ENCODE data around the gene MSANTD7.

DNA sequence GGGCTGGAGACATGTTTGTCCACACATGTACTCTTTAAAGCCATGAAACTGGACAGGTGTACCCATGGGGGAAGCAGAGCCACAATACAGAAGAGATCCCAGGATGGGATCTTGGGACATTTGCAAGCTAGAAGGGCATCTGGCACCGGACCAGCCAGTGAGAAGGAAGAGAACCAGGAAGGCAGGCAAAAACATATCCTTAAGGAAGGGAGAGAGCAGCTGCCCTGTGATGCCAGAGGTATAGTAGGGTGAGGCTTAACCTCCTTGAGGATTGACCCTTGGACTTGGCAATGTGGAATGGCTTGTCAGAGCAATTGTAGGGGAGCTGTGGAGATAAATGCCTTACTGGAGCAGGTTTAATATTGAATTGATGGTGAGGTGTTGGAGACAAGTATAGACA lies 22.7 kb downstream of the MSANTD7 start:
- TF ChIP-seq, protein P1, sequence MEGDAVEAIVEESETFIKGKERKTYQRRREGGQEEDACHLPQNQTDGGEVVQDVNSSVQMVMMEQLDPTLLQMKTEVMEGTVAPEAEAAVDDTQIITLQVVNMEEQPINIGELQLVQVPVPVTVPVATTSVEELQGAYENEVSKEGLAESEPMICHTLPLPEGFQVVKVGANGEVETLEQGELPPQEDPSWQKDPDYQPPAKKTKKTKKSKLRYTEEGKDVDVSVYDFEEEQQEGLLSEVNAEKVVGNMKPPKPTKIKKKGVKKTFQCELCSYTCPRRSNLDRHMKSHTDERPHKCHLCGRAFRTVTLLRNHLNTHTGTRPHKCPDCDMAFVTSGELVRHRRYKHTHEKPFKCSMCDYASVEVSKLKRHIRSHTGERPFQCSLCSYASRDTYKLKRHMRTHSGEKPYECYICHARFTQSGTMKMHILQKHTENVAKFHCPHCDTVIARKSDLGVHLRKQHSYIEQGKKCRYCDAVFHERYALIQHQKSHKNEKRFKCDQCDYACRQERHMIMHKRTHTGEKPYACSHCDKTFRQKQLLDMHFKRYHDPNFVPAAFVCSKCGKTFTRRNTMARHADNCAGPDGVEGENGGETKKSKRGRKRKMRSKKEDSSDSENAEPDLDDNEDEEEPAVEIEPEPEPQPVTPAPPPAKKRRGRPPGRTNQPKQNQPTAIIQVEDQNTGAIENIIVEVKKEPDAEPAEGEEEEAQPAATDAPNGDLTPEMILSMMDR (IDR thresholded peaks at IDR 0.05; ENCODE audit: poor library complexity), result no peak
- TF ChIP-seq EZH2phosphoT487 (IDR thresholded peaks at IDR 0.05; ENCODE audit: low read depth, severe bottlenecking, unreplicated experiment), result no peak

Data from hepatocyte (in vitro differentiated cells).